ENCODE data around the gene MICU1.
"Not testable (repeated sequence)": the region's sequence is repeated elsewhere in the genome, so short reads cannot be mapped to it uniquely, and the experiment has no call there.

The MICU1 gene

GRCh38 chr10:72375585-72375984 is 250.3 kb downstream of the MICU1 start:
- DNase-seq = no peak

- DNase-seq = no peak
Observed at GRCh38 chr10:72375173-72375572, 250.7 kb downstream of the MICU1 start.

DNA sequence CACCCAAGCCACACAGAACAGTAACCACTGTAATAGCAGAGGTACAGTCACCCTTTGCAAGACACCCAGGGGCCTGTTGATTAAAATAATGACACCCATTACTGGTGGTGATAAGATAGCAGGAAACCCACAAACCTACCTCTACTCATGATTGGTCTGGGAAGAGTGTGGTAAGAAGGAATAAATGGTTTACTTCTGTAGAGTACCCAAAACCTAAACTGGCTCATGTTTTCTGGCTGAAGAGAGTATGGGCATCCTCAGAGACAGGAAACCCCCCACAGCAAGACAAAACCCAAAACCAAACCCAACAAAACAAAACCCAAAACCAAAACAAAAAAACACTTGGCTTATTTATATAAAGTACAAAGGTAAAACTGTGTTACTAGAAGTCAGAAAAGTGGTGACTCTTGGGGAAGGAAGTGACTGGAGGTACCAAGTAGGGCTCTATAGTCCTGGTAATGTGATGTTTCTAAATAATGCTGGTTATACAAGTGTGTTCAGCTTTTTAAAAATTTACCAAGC is 255.6 kb downstream of the MICU1 start:
- peak; percentile 85 for DNase-seq

GRCh38 chr10:72367301-72367960 is 258.4 kb downstream of the MICU1 start:
- DNase-seq = no peak

- no peak for DNase-seq
Observed at GRCh38 chr10:72365106-72365895, 260.6 kb downstream of the MICU1 start.

- peak; percentile 90 for DNase-seq
Observed at GRCh38 chr10:72364239-72364777, 261.6 kb downstream of the MICU1 start.

GRCh38 chr10:72356987-72357386 is 268.9 kb downstream of the MICU1 start:
- DNase-seq = no peak

- DNase-seq = no peak
Observed at GRCh38 chr10:72356115-72356514, 269.8 kb downstream of the MICU1 start.

- DNase-seq = no peak
Observed at GRCh38 chr10:72355214-72355555, 270.7 kb downstream of the MICU1 start.

DNA sequence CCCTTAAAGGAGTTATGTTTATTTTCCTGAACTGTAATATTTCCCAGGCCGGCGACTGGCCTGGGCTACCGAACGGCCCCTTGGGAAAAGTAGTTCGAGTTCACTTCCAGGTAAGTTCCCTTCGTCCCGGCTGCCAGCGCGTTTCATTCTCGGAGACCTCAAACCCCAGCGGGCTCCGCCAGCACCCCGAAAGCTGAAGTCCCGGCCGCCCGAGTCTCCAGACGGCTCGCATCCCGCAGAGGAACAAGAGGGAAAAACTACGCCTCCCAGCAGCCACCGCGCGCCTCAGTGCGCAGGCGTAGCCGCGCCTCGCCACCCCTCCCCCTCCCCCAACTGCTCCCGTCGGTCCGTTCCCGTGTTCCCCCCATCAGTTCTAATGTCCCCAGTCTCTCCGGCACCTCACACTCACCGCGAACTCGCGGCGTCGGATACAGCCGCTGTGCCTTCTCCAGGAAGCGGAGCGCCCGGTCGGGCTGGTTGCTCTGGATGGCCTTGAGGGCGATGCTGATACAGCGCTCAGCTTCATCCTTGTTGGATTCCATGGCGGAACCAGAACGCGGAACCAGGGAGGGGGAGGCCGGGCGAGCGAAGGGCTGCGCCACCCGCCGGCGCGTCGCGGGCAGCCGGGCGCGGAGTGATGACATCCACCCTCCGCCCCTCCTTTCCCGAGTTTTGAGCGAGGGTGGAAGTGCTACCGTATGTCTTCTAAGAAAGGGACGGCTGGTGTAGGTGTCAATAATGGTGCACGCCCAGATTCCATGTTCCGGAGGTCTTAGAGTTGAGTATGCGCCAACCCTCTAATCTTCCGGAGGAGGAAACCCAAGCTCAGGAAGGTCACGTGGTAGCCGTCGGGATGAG is 271.3 kb downstream of the MICU1 start, which contains the start of gene DNAJB12:
Gene DNAJB12 (minus strand): TSS at position 564 of the 858 bp plus-strand sequence. CDS start 22 bp downstream, at position 542.
- peak; percentile 91 for DNase-seq

DNA sequence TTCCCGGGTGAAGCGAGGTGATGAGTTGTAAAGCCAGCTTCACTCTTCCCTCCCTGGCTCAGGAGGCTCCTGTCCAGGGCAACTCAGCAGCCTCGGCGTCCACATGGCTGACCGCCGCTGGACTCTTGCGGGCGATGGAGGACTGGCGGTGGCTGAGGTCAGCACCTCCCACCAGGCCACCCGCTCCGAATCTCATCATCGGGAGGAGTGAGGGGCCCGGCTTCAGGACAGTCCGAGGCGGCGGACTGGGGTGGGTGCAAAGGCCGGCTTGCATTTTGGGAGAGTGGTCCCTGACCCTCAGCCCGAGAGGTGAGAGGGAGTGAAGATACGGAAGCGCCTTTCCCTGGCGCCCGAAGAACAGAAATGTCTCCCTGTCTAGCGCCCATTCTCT is 271.9 kb downstream of the MICU1 start:
- no peak for DNase-seq

DNA sequence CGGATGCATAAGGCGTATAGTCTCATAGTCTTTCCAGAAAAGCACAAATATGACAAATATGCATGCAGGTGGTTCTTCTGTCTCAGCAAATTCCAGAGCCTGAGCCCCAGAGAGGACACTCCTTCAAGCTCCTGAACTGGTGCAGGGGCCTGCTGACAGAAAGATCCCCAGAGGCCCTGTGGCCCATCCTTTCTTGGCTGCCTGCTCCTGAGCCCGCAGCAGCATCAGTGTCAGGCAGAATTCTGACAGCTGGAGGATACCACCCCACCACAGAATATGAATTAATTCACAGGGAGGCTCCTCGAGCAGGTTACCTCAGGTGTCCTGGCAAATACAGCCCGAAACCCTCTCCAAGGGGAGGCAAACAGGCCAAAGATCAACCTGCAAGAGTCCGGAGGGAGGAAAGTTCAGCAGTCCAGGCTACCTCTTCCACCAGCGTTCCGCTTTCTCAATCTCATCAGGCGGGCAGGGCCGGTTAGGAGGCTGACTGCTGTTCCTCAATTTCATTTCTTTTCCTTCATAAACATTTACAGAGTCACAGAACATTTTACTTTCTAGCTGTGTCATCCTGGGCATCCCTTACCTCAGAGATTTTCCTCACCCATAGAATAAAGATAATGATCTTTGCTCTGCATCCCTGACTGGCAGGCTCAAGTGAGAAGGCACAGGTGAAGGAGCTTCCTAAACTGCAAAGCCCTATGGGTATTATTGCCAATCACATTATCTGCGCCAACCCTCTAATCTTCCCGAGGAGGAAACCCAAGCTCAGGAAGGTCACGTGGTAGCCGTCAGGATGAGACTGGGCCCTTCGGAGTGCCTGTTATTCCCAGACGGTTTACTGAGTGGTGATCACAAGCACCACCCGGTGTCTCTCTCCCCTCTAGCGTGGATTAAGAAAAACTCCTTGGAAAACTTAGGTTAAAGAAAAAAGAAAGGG is 272.6 kb downstream of the MICU1 start:
- no peak for DNase-seq

DNA sequence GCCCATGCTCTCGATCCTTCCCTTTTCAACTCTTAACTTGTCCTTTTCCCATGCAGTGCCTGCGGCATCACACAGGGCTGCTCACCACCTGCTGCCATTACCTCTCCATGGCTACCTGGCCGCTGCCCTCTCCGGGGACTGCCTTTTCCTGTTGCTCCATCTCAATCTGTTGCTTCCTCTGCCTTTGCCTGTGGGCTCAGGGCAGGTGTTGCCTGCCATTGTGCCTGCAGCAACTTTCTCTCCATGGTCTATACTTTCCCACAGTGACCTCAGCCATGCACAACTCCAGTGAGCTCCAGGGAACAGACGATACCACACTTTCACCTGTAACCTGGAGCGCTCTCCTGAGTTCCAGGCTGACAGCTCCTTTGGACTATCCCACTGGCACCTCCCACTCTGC is 274.4 kb downstream of the MICU1 start:
- DNase-seq = no peak

DNA sequence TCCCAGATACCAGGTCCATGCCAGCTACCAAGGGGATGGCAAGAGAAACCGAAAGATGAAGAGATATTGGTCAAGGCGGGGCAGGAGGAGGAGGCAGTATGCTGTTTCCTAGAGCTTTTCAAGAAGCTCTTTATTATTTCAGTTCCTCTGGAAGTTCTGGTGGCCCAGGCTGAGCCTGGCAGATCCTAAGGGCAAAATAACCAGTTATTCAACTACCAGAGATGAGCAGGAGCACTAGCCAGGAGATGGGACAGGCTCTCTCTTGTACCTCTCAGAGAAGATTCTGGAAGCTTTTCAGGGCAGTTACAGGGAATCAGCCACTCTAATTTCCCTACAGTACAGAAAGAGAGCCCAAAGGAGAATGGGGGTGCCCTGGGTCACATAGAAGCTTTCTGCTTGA is 276.4 kb downstream of the MICU1 start:
- no peak for DNase-seq

DNA sequence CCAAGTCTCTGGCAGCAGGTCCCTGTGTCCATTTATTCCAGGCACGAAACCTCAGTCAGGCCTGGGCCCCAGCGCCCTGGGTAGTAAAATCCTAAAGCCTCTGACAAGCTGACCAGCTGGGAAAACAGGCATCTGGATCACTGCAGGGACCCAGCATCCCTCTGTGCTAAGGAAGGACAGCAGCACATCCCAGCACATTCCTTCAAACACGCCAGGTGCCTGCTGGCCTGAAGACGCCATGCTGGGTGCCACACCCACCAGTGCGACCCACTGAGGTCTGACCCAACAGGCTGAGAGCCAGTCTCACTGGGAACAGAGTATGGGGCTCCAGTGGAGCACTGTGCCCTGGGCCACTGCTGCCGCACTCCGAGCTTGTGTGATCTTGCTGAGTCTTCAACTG is 277.6 kb downstream of the MICU1 start:
- DNase-seq = no peak

- DNase-seq = not testable (repeated sequence)
Observed at GRCh38 chr10:72346117-72346516, 279.8 kb downstream of the MICU1 start.

GRCh38 chr10:72344932-72345331 is 280.9 kb downstream of the MICU1 start:
- no peak for DNase-seq

DNA sequence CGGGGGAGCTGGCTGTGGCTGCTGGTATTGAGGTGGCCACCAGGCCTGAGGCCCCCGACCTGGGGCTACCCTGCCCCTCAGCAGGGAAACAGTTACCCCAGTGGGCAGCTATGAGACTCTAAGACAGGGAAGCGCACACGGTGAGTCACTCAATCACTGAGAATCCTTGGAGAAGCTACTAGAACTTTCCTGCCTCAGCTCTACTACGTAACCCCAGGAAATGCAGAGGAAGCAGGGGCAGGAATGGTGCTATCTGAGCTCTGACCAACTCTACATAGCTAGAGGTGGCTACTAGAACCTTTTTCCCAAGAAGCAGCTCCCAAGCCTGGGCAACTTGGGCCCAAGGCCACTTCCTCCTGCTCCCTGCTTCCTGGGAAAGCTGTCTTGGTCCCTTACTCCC is 283.0 kb downstream of the MICU1 start:
- no peak for DNase-seq

- peak; percentile 68 for DNase-seq
Observed at GRCh38 chr10:72340510-72341261, 285.2 kb downstream of the MICU1 start.

DNA sequence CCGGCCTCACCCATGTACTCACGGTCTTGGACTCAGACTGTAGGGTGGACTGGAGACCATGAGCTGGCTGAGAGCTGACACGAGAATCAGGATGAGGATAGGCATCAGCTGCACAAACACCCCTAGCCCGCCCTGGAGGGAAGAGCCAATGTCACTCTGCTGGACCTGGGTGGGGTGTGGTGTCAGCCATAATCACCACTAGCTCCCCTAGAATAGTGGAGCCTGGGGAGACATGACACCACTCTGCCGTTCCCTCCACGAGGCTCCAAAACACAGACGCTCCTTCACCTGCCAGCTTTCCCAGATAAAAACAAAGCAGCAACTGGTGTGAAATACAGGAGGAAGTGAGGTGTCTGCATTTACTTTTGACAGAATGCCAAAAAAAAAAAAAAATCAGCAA is 287.7 kb downstream of the MICU1 start:
- DNase-seq = no peak

GRCh38 chr10:72337722-72338121 is 288.2 kb downstream of the MICU1 start:
- DNase-seq = no peak

Measured in CD4-positive, alpha-beta T cell treated with Interleukin-4 for 4 hours (primary cell).